Measurements from ENCODE around the gene RFC4.
"Not testable (repeated sequence)": the region's sequence is repeated elsewhere in the genome, so short reads cannot be mapped to it uniquely, and the experiment has no call there.

Gene RFC4

GRCh38 chr3:186815435-186815834, 9.2 kb upstream of the RFC4 start:
- H3K27ac ChIP-seq (ENCODE audit: low read length): no peak overlapping the region
- H3F3A ChIP-seq (ENCODE audit: insufficient read depth, low read length): no peaks in the 10 kb centered on the region
- no peak for DNase-seq
- H3K9me2 ChIP-seq (replicated peaks; ENCODE audit: insufficient read depth, low read length): no peaks in the 10 kb centered on the region
- no peaks in the 10 kb centered on the region for H4K20me1 ChIP-seq (ENCODE audit: insufficient read depth, low read length)
- no peaks in the 10 kb centered on the region for H3K9me3 ChIP-seq (replicated peaks; ENCODE audit: insufficient read depth, low read length)
- TF ChIP-seq EZH2phosphoT487 (IDR thresholded peaks at IDR 0.05; ENCODE audit: low read length): no peak
- no peak for TF ChIP-seq EZH2 (optimal IDR thresholded peaks at IDR 0.05; ENCODE audit: low read depth, low read length)
- TF ChIP-seq CTCF (IDR thresholded peaks at IDR 0.05; ENCODE audit: low read length): no peak
- no peaks in the 10 kb centered on the region for H3K27me3 ChIP-seq (replicated peaks; ENCODE audit: insufficient read depth, low read length)
- H3K79me2 ChIP-seq (ENCODE audit: low read length): no peaks in the 10 kb centered on the region
- H3K9ac ChIP-seq (ENCODE audit: low read length): no peak overlapping the region
- H3K4me2 ChIP-seq (ENCODE audit: low read depth, low read length): no peak overlapping the region
- H3K4me3 ChIP-seq (ENCODE audit: low read length): no peak overlapping the region
- no peaks in the 10 kb centered on the region for H3K36me3 ChIP-seq (replicated peaks; ENCODE audit: insufficient read depth, low read length)
- no peak overlapping the region for H2AFZ ChIP-seq (ENCODE audit: low read length)
- H3K4me1 ChIP-seq (ENCODE audit: low read length): no peaks in the 10 kb centered on the region

GRCh38 chr3:186814100-186814499, 7.8 kb upstream of the RFC4 start:
- no peaks in the 10 kb centered on the region for H3F3A ChIP-seq (ENCODE audit: insufficient read depth, low read length)
- TF ChIP-seq EZH2 (optimal IDR thresholded peaks at IDR 0.05; ENCODE audit: low read depth, low read length) (no peak), EZH2phosphoT487 (IDR thresholded peaks at IDR 0.05; ENCODE audit: low read length) (no peak), CTCF (IDR thresholded peaks at IDR 0.05; ENCODE audit: low read length) (no peak)
- no peak overlapping the region for H3K4me3 ChIP-seq (ENCODE audit: low read length)
- no peaks in the 10 kb centered on the region for H3K79me2 ChIP-seq (ENCODE audit: low read length)
- H3K9me2 ChIP-seq (replicated peaks; ENCODE audit: insufficient read depth, low read length): no peaks in the 10 kb centered on the region
- no peaks in the 10 kb centered on the region for H3K36me3 ChIP-seq (replicated peaks; ENCODE audit: insufficient read depth, low read length)
- no peak for DNase-seq
- no peak overlapping the region for H2AFZ ChIP-seq (ENCODE audit: low read length)
- H3K4me1 ChIP-seq (ENCODE audit: low read length): no peaks in the 10 kb centered on the region
- no peak overlapping the region for H3K9ac ChIP-seq (ENCODE audit: low read length)
- no peaks in the 10 kb centered on the region for H3K27me3 ChIP-seq (replicated peaks; ENCODE audit: insufficient read depth, low read length)
- H3K27ac ChIP-seq (ENCODE audit: low read length): no peak overlapping the region
- H3K4me2 ChIP-seq (ENCODE audit: low read depth, low read length): no peak overlapping the region
- no peaks in the 10 kb centered on the region for H4K20me1 ChIP-seq (ENCODE audit: insufficient read depth, low read length)
- H3K9me3 ChIP-seq (replicated peaks; ENCODE audit: insufficient read depth, low read length): no peaks in the 10 kb centered on the region

- H3K27ac ChIP-seq (ENCODE audit: low read length); H3K27me3 ChIP-seq (replicated peaks; ENCODE audit: insufficient read depth, low read length); H3K36me3 ChIP-seq (replicated peaks; ENCODE audit: insufficient read depth, low read length); DNase-seq; H3K79me2 ChIP-seq (ENCODE audit: low read length); H3F3A ChIP-seq (ENCODE audit: insufficient read depth, low read length); H3K9ac ChIP-seq (ENCODE audit: low read length); H2AFZ ChIP-seq (ENCODE audit: low read length); H3K9me2 ChIP-seq (replicated peaks; ENCODE audit: insufficient read depth, low read length); H3K4me2 ChIP-seq (ENCODE audit: low read depth, low read length); H3K4me3 ChIP-seq (ENCODE audit: low read length); H3K4me1 ChIP-seq (ENCODE audit: low read length); H3K9me3 ChIP-seq (replicated peaks; ENCODE audit: insufficient read depth, low read length); H4K20me1 ChIP-seq (ENCODE audit: insufficient read depth, low read length): not testable (repeated sequence)
Observed at GRCh38 chr3:186811313-186811712, 5.0 kb upstream of the RFC4 start.

- no peak overlapping the region for H3K9ac ChIP-seq (ENCODE audit: low read length)
- H3K27me3 ChIP-seq (replicated peaks; ENCODE audit: insufficient read depth, low read length): no peaks in the 10 kb centered on the region
- no peaks in the 10 kb centered on the region for H3K9me3 ChIP-seq (replicated peaks; ENCODE audit: insufficient read depth, low read length)
- H3K36me3 ChIP-seq (replicated peaks; ENCODE audit: insufficient read depth, low read length): no peaks in the 10 kb centered on the region
- H3K27ac ChIP-seq (ENCODE audit: low read length): no peak overlapping the region
- peaks cover 8% of the 10 kb centered on the region for H3K4me1 ChIP-seq (ENCODE audit: low read length)
- H3K9me2 ChIP-seq (replicated peaks; ENCODE audit: insufficient read depth, low read length): no peaks in the 10 kb centered on the region
- DNase-seq: no peak
- H2AFZ ChIP-seq (ENCODE audit: low read length): no peak overlapping the region
- peaks cover 9% of the 10 kb centered on the region for H3K79me2 ChIP-seq (ENCODE audit: low read length)
- no peak overlapping the region for H3K4me3 ChIP-seq (ENCODE audit: low read length)
- H3F3A ChIP-seq (ENCODE audit: insufficient read depth, low read length): 0 out of 2 replicates have a peak, but pooled peaks cover 7% of the 10 kb centered on the region
- H4K20me1 ChIP-seq (ENCODE audit: insufficient read depth, low read length): no peaks in the 10 kb centered on the region
- H3K4me2 ChIP-seq (ENCODE audit: low read depth, low read length): no peak overlapping the region
- TF ChIP-seq CTCF (IDR thresholded peaks at IDR 0.05; ENCODE audit: low read length): no peak
- TF ChIP-seq EZH2phosphoT487 (IDR thresholded peaks at IDR 0.05; ENCODE audit: low read length): no peak
Observed at GRCh38 chr3:186810336-186810996, 4.2 kb upstream of the RFC4 start.
